Measurements from ENCODE around the gene POR. TPM values are rescaled to one million over a fixed set of nuclear protein-coding genes. Genes with fewer than 3 reads are reported as not detected.

The POR gene
- total RNA-seq, 1 donor: 90.7 TPM

GRCh38 chr7:76031964-76032363, 117.0 kb downstream of the POR start:
- TF ChIP-seq CTCF (IDR thresholded peaks at IDR 0.05; ENCODE audit: insufficient read depth, low read depth, low read length): no peak
- DNase-seq (ENCODE audit: low read depth): no peak
- no peak overlapping the region for H3K4me3 ChIP-seq (ENCODE audit: low read depth, low read length)

Small RNAs within 50 kb of the gene (small RNA-seq; reads per million reads assigned to genes)
- gene SNORA14A: 17.6 reads per million, percentile 93 among the genes with 10 or more reads in this experiment

Other genes with a start within 250 kb of the POR start
- gene HIP1, start 176.2 kb upstream of the POR start, total RNA-seq: 21.2 and 30.9 TPM in 2 replicates
- 0.64 and 0.86 TPM in 2 replicates for gene CCL26, start 142.9 kb upstream of the POR start, total RNA-seq
- not detected in 2 replicates for gene CCL24, start 101.3 kb upstream of the POR start, total RNA-seq
- gene RHBDD2, start 36.1 kb upstream of the POR start, total RNA-seq: 20.7 and 26.1 TPM in 2 replicates
- gene TMEM120A, start 79.4 kb downstream of the POR start, total RNA-seq: 18.4 and 30.2 TPM in 2 replicates
- gene STYXL1, start 132.8 kb downstream of the POR start, total RNA-seq: 31.2 and 35.4 TPM in 2 replicates
- gene MDH2, start 133.0 kb downstream of the POR start, total RNA-seq: 35.8 and 47.4 TPM in 2 replicates